A549 (cell line): ENCODE measurements around the gene OSBPL2.

Experiments
- CBX2 ChIP-seq: fragments of 200-600 bp; sonication (generic); IDR thresholded peaks from 2 replicates; pipeline ENCODE4 v1.6.1; 2016; ENCODE audit warnings: low read depth, mild to moderate bottlenecking, borderline replicate concordance
- CHD2 ChIP-seq: fragments of 150-350 bp; IDR thresholded peaks from 2 replicates; pipeline ENCODE4 v1.6.1; 2014; ENCODE audit warnings: low read length; ENCODE audit not compliant: partially characterized antibody
- CTCF ChIP-seq: fragments of >200 bp; sonication (Bioruptor Twin); formaldehyde crosslinking; IDR thresholded peaks from 3 replicates; pipeline ENCODE4 v1.5.1; 2016
- EHMT2 ChIP-seq: fragments of 200-600 bp; sonication (generic); IDR thresholded peaks from 2 replicates; pipeline ENCODE4 v1.6.1; 2016; ENCODE audit warnings: antibody characterized with exemption, low read depth, mild to moderate bottlenecking, moderate library complexity
- EP300 ChIP-seq, 2 experiments: fragments of >200 bp; sonication (Bioruptor Twin); formaldehyde crosslinking; IDR thresholded peaks; 2 replicates in 1 of 2; 3 replicates in 1 of 2; pipeline ENCODE4 v1.6.1; 2016 to 2017
- HOXA7 ChIP-seq: fragments of 250-450 bp; sonication (Bioruptor Pico); IDR thresholded peaks from 2 replicates; pipeline ENCODE4 v1.5.0; 2020; ENCODE audit warnings: mild to moderate bottlenecking, moderate library complexity
- JUN ChIP-seq, 2 experiments: fragments of >200 bp; sonication (Bioruptor Twin); formaldehyde crosslinking; IDR thresholded peaks; 2 replicates in 1 of 2; 3 replicates in 1 of 2; pipeline ENCODE4 v1.6.1; 2016 to 2017
- KDM1A ChIP-seq: fragments of 200-600 bp; sonication (generic); IDR thresholded peaks from 2 replicates; pipeline ENCODE4 v1.6.1; 2016; ENCODE audit warnings: low read depth, mild to moderate bottlenecking
- MAX ChIP-seq: IDR thresholded peaks from 2 replicates; pipeline ENCODE4 v1.6.1; 2012
- MAZ ChIP-seq: fragments of 150-350 bp; IDR thresholded peaks from 2 replicates; pipeline ENCODE4 v1.6.1; 2014; ENCODE audit warnings: antibody characterized with exemption, low read depth, low read length, borderline replicate concordance
- PBX3 ChIP-seq: IDR thresholded peaks from 2 replicates; pipeline ENCODE4 v1.6.1; 2012
- POLR2A ChIP-seq: IDR thresholded peaks from 2 replicates; pipeline ENCODE4 v1.6.1; 2012; ENCODE audit warnings: mild to moderate bottlenecking, low read length

GRCh38 chr20:62259294-62259565 lies 20.9 kb downstream of the OSBPL2 start:
- TF ChIP-seq MAZ (no peak), CTCF (no peak), MAX (no peak), EHMT2 (no peak), POLR2A (no peak), PBX3 (no peak), JUN (IDR thresholded peaks at IDR 0.05) (no peak), EP300 (IDR thresholded peaks at IDR 0.05) (no peak), KDM1A (no peak), HOXA7 (CRISPR knock-in tag) (no peak), CHD2 (no peak), CBX2 (no peak)
